Gastrocnemius medialis (tissue), 4 donors: Measurements from ENCODE around the gene ATF6B. TPM values are rescaled to one million over a fixed set of nuclear protein-coding genes. Genes with fewer than 3 reads are reported as not detected.
"Not testable (repeated sequence)": the region's sequence is repeated elsewhere in the genome, so short reads cannot be mapped to it uniquely, and the experiment has no call there.

Experiments used
- ATAC-seq, 2 donors: fragments of 150-250 bp; one replicate each; pipeline ENCODE4 v1.9.1; 2016
- DNase-seq, 2 donors: peaks; one replicate each; pipeline ENCODE4 v3.0.0-alpha.2; 2019
- H3K27ac ChIP-seq, 4 donors: fragments of 200-600 bp; sonication (generic); 1 replicate in 1 of 4; 2 replicates in 3 of 4; pipeline ENCODE4 v1.5.1; 2016 to 2018; ENCODE audit warnings: mild to moderate bottlenecking in 2 of 4, moderate library complexity in 1 of 4
- H3K27me3 ChIP-seq, 3 donors: fragments of 200-600 bp; sonication (generic) in 2 of 3; 1 replicate in 1 of 3; 2 replicates in 2 of 3; pipeline versions ENCODE4 v1.5.1 to v1.6.0; 2016 to 2019; ENCODE audit warnings: mild to moderate bottlenecking in 1 of 3, moderate library complexity in 1 of 3
- H3K36me3 ChIP-seq, 2 donors: fragments of 200-600 bp; sonication (generic) in 1 of 2; one replicate each; pipeline ENCODE4 v1.5.1; 2017 to 2018
- H3K4me1 ChIP-seq, 2 donors: fragments of 200-600 bp; sonication (generic) in 1 of 2; one replicate each; pipeline ENCODE4 v1.5.1; 2016 to 2017; ENCODE audit warnings: mild to moderate bottlenecking in 2 of 2
- H3K4me3 ChIP-seq, 4 donors: fragments of 200-600 bp; sonication (generic) in 3 of 4; 1 replicate in 1 of 4; 2 replicates in 3 of 4; pipeline ENCODE4 v1.5.1; 2016 to 2019; ENCODE audit warnings: mild to moderate bottlenecking in 2 of 4
- H3K9me3 ChIP-seq, 3 donors: fragments of 200-600 bp; sonication (generic) in 2 of 3; 1 replicate in 1 of 3; 2 replicates in 2 of 3; pipeline ENCODE4 v1.5.1; 2016 to 2019
- POLR2A ChIP-seq, 2 donors: fragments of 450-650 bp; IDR thresholded peaks; one replicate each; pipeline ENCODE4 v1.6.1; 2017; ENCODE audit warnings: antibody characterized with exemption in 2 of 2, mild to moderate bottlenecking in 2 of 2, moderate library complexity in 2 of 2
- in situ Hi-C, 4 donors: fragments of 200-750 bp; cut with MboI; loops; one replicate each; pipeline versions ENCODE4 v1.15.0 to v1.8.0; 2017; ENCODE audit warnings: low sequenced_read_pairs in 4 of 4
- intact Hi-C: fragments of 100-400 bp; cut with DNase I; formaldehyde crosslinking; loops from one replicate; pipeline ENCODE4 v1.15.1; 2023; ENCODE audit warnings: low total_unique reads
- total RNA-seq, 4 donors: library from RNA; depleted of rRNA; stranded (reverse); fragments of >200 nt; gene quantifications; one replicate each; pipeline versions ENCODE4 v1.1.0 to v1.2.3, GENCODE V29; 2016
- TF ChIP-seq, protein P1 (sequence below), 5 experiments: fragments of 450-650 bp in 3 of 5; fragments of 200-600 bp in 2 of 5; sonication (generic) in 2 of 5; IDR thresholded peaks in 4 of 5; conservative IDR thresholded peaks in 1 of 5; 1 replicate in 4 of 5; 2 replicates in 1 of 5; pipeline ENCODE4 v1.5.1; 2016 to 2019; ENCODE audit warnings: antibody characterized with exemption in 5 of 5, mild to moderate bottlenecking in 3 of 5, moderate library complexity in 3 of 5

The ATF6B gene
- total RNA-seq, 4 donors from 2014 or later, result 6.8 to 18.4 (median 9.5) TPM

GRCh38 chr6:32105433-32105832, 22.6 kb downstream of the ATF6B start:
- H3K27ac ChIP-seq, result no peak overlapping the region
- ATAC-seq (no peak), DNase-seq (no peak)
- peaks cover 6 to 12% of the 10 kb centered on the region in 2 donors for H3K4me1 ChIP-seq
- in situ Hi-C loops, result no loop called here
- no peaks in the 10 kb centered on the region for H3K36me3 ChIP-seq
- intact Hi-C loops, result no loop called here
- TF ChIP-seq, protein P1, sequence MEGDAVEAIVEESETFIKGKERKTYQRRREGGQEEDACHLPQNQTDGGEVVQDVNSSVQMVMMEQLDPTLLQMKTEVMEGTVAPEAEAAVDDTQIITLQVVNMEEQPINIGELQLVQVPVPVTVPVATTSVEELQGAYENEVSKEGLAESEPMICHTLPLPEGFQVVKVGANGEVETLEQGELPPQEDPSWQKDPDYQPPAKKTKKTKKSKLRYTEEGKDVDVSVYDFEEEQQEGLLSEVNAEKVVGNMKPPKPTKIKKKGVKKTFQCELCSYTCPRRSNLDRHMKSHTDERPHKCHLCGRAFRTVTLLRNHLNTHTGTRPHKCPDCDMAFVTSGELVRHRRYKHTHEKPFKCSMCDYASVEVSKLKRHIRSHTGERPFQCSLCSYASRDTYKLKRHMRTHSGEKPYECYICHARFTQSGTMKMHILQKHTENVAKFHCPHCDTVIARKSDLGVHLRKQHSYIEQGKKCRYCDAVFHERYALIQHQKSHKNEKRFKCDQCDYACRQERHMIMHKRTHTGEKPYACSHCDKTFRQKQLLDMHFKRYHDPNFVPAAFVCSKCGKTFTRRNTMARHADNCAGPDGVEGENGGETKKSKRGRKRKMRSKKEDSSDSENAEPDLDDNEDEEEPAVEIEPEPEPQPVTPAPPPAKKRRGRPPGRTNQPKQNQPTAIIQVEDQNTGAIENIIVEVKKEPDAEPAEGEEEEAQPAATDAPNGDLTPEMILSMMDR (IDR thresholded peaks at IDR 0.05 in 4 of 5, conservative IDR thresholded peaks at IDR 0.05 in 1 of 5), result no peak
- TF ChIP-seq POLR2A (IDR thresholded peaks at IDR 0.05), result no peak
- H3K9me3 ChIP-seq, result no peaks in the 10 kb centered on the region
- H3K27me3 ChIP-seq, result peaks cover 4 to 16% (median 7%) of the 10 kb centered on the region in 3 donors
- H3K4me3 ChIP-seq, result no peak overlapping the region

GRCh38 chr6:32102255-32102654, 25.8 kb downstream of the ATF6B start:
- Histone ChIP-seq H3K27me3 (peaks cover 0 to 10% (median under 1%) of the 10 kb centered on the region in 3 donors), H3K36me3 (no peaks in the 10 kb centered on the region), H3K9me3 (no peaks in the 10 kb centered on the region), H3K27ac (no peak overlapping the region), H3K4me3 (no peak overlapping the region), H3K4me1 (peaks cover 0 to 3% of the 10 kb centered on the region in 2 donors)
- in situ Hi-C loops (no loop called here), intact Hi-C loops (no loop called here)
- TF ChIP-seq, protein P1 (IDR thresholded peaks at IDR 0.05 in 4 of 5, conservative IDR thresholded peaks at IDR 0.05 in 1 of 5), result no peak
- TF ChIP-seq POLR2A (IDR thresholded peaks at IDR 0.05), result no peak
- ATAC-seq (no peak), DNase-seq (no peak)

GRCh38 chr6:32100251-32100650, 27.8 kb downstream of the ATF6B start:
- intact Hi-C loops, H3K36me3 ChIP-seq, H3K9me3 ChIP-seq, H3K27ac ChIP-seq, in situ Hi-C loops, H3K4me1 ChIP-seq, H3K4me3 ChIP-seq, ATAC-seq, DNase-seq: not testable (repeated sequence)
- peaks cover 6 to 30% (median 10%) of the 10 kb centered on the region in 3 donors for H3K27me3 ChIP-seq

DNA sequence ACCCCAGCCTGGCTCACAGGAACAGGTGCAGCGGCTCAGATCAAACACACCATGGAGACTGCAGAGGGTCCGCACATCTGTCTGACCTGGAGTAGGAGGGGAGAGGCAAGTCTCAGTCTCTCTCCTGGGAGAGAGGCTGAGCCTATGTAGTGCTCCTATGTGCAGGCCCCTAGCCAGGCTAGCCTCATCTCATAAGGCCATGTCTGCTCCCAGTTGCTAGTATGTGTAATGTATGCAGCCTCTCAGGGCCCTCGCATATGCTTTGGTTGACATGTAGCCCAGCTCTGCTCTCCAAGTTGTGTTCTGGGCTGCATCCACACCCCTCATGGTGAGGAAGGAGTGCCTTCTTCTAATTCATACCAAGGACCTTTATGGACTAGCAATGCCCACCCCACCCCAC, 30.7 kb downstream of the ATF6B start:
- no peaks in the 10 kb centered on the region for H3K36me3 ChIP-seq
- no peak for TF ChIP-seq POLR2A (IDR thresholded peaks at IDR 0.05)
- no peak overlapping the region for H3K27ac ChIP-seq
- no peaks in the 10 kb centered on the region for H3K4me1 ChIP-seq
- in situ Hi-C loops, result no loop called here
- intact Hi-C loops, result no loop called here
- ATAC-seq, result no peak
- DNase-seq, result no peak
- no peaks in the 10 kb centered on the region for H3K9me3 ChIP-seq
- H3K27me3 ChIP-seq, result peaks cover 6 to 30% (median 10%) of the 10 kb centered on the region in 3 donors
- H3K4me3 ChIP-seq, result no peak overlapping the region

- in situ Hi-C loops, result no loop called here
- H3K4me1 ChIP-seq, result no peaks in the 10 kb centered on the region
- TF ChIP-seq, protein P1 (IDR thresholded peaks at IDR 0.05 in 4 of 5, conservative IDR thresholded peaks at IDR 0.05 in 1 of 5), result no peak
- TF ChIP-seq POLR2A (IDR thresholded peaks at IDR 0.05), result no peak
- ATAC-seq (no peak), DNase-seq (no peak)
- no peaks in the 10 kb centered on the region for H3K36me3 ChIP-seq
- H3K9me3 ChIP-seq, result no peaks in the 10 kb centered on the region
- H3K27me3 ChIP-seq, result peaks cover 6 to 30% (median 10%) of the 10 kb centered on the region in 3 donors
- H3K4me3 ChIP-seq, result peak overlapping the region in 3 of 4 donors; percentile 21 to 31 (median 23)
- intact Hi-C loops, result no loop called here
- H3K27ac ChIP-seq, result no peak overlapping the region
Measured at GRCh38 chr6:32096394-32097258, 31.4 kb downstream of the ATF6B start.
